ENCODE data around the gene CBX3.

GRCh38 chr7:26153241-26153822, 48.2 kb upstream of the CBX3 start:
- TF ChIP-seq CTCF (conservative IDR thresholded peaks at IDR 0.05 in 1 of 2, IDR thresholded peaks at IDR 0.05 in 1 of 2; ENCODE audit: low read depth in 1 of 2, low read length in 2 of 2) (peak in 1 of 2 donors; percentile 2), EZH2 (IDR thresholded peaks at IDR 0.05; ENCODE audit: low read length, missing control alignments) (peak; percentile 64)

Measured in fibroblast of lung (primary cell).